NCI-H774 (cell line): ENCODE results near the gene ADAM33.

Source experiments
- DNase-seq: peaks from one replicate; lab custom pipeline; 2025; lab: John Stamatoyannopoulos, UW

Gene ADAM33

GRCh38 chr20:3686421-3686820, 4.6 kb upstream of the ADAM33 start:
- DNase-seq, result no peak

GRCh38 chr20:3685341-3685740, 3.5 kb upstream of the ADAM33 start:
- DNase-seq, result no peak

GRCh38 chr20:3681352-3681930, 369 bp downstream of the ADAM33 start:
- no peak for DNase-seq

GRCh38 chr20:3680701-3681351, 984 bp downstream of the ADAM33 start:
- no peak for DNase-seq

- DNase-seq, result no peak
Observed at GRCh38 chr20:3679749-3680700, 1.8 kb downstream of the ADAM33 start.

- no peak for DNase-seq
Observed at GRCh38 chr20:3678856-3679720, 2.7 kb downstream of the ADAM33 start.

GRCh38 chr20:3678198-3678597, 3.6 kb downstream of the ADAM33 start:
- no peak for DNase-seq

GRCh38 chr20:3677733-3678132, 4.1 kb downstream of the ADAM33 start:
- DNase-seq, result no peak

- no peak for DNase-seq
Observed at GRCh38 chr20:3674995-3675900, 6.6 kb downstream of the ADAM33 start.

GRCh38 chr20:3674447-3674846, 7.4 kb downstream of the ADAM33 start:
- no peak for DNase-seq

- DNase-seq, result no peak
Observed at GRCh38 chr20:3673221-3674070, 8.4 kb downstream of the ADAM33 start.

GRCh38 chr20:3672547-3673171, 9.2 kb downstream of the ADAM33 start:
- no peak for DNase-seq

GRCh38 chr20:3671986-3672546, 9.7 kb downstream of the ADAM33 start:
- no peak for DNase-seq

- no peak for DNase-seq
Observed at GRCh38 chr20:3670945-3671344, 10.9 kb downstream of the ADAM33 start.

- DNase-seq, result no peak
Observed at GRCh38 chr20:3670511-3670910, 11.3 kb downstream of the ADAM33 start.

- no peak for DNase-seq
Observed at GRCh38 chr20:3669710-3670367, 12.0 kb downstream of the ADAM33 start.

GRCh38 chr20:3667434-3668037, 14.3 kb downstream of the ADAM33 start:
- DNase-seq, result no peak

- no peak for DNase-seq
Observed at GRCh38 chr20:3663858-3664257, 18.0 kb downstream of the ADAM33 start.
